ENCODE measurements around the gene REPS2.

DNA sequence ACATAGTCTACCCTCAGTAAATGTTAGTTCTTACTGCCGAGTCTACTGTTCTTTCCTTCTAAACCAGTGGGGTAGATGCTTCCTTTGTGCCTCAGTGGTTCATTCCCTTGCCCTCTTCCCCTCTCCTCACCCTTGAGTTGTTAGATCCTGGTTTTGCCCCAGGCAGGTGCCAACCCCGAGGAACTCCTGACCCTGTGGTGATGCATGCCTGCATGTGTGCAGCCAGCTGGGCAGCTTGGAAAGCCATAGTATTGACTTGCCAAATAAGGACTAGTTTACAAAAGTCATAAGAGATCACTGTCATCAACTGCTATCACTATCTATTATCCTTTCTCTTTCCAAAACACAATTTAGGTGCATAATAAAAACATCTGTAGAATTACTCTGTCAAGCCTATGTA is 50.9 kb downstream of the REPS2 start:
- TF ChIP-seq EZH2 (IDR thresholded peaks at IDR 0.05; ENCODE audit: borderline replicate concordance, low read depth, low read length, poor library complexity, severe bottlenecking), result no peak
- TF ChIP-seq, protein P1, sequence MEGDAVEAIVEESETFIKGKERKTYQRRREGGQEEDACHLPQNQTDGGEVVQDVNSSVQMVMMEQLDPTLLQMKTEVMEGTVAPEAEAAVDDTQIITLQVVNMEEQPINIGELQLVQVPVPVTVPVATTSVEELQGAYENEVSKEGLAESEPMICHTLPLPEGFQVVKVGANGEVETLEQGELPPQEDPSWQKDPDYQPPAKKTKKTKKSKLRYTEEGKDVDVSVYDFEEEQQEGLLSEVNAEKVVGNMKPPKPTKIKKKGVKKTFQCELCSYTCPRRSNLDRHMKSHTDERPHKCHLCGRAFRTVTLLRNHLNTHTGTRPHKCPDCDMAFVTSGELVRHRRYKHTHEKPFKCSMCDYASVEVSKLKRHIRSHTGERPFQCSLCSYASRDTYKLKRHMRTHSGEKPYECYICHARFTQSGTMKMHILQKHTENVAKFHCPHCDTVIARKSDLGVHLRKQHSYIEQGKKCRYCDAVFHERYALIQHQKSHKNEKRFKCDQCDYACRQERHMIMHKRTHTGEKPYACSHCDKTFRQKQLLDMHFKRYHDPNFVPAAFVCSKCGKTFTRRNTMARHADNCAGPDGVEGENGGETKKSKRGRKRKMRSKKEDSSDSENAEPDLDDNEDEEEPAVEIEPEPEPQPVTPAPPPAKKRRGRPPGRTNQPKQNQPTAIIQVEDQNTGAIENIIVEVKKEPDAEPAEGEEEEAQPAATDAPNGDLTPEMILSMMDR (conservative IDR thresholded peaks at IDR 0.05; ENCODE audit: low read depth, low read length), result no peak

Data from A673 (cell line).